Uterus (tissue), 2 donors: ENCODE data around the gene SHROOM2.

Experiments used
- POLR2A ChIP-seq, 2 donors: fragments of 450-650 bp; IDR thresholded peaks; one replicate each; pipeline ENCODE4 v1.6.1; 2016; ENCODE audit warnings: antibody characterized with exemption in 2 of 2, mild to moderate bottlenecking in 1 of 2, moderate library complexity in 1 of 2
- TF ChIP-seq, protein P1 (sequence below), 4 experiments: fragments of 200-600 bp in 2 of 4; fragments of 450-650 bp in 2 of 4; sonication (generic) in 2 of 4; IDR thresholded peaks; one replicate each; pipeline ENCODE4 v1.5.1; 2016 to 2019; ENCODE audit warnings: antibody characterized with exemption in 4 of 4, mild to moderate bottlenecking in 2 of 4, moderate library complexity in 1 of 4

DNA sequence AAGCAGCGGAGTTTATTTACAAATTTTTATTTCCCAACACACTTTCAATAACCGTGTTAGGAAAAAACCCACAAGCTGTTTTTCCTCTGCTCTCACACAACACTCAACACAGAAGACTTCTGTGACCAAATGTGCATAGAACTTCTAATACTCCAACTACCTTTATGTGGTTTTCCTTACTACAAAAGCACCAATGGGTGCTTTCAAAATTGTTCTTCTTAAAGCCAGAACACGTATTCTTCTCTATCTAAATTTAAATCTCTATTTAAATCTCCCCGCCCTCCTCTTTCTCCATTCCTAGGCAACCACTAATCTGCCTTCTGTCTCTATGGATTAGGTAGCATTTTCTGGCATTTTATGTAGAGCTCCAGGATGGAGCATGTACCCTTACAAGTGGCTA is 90.0 kb downstream of the SHROOM2 start:
- TF ChIP-seq, protein P1, sequence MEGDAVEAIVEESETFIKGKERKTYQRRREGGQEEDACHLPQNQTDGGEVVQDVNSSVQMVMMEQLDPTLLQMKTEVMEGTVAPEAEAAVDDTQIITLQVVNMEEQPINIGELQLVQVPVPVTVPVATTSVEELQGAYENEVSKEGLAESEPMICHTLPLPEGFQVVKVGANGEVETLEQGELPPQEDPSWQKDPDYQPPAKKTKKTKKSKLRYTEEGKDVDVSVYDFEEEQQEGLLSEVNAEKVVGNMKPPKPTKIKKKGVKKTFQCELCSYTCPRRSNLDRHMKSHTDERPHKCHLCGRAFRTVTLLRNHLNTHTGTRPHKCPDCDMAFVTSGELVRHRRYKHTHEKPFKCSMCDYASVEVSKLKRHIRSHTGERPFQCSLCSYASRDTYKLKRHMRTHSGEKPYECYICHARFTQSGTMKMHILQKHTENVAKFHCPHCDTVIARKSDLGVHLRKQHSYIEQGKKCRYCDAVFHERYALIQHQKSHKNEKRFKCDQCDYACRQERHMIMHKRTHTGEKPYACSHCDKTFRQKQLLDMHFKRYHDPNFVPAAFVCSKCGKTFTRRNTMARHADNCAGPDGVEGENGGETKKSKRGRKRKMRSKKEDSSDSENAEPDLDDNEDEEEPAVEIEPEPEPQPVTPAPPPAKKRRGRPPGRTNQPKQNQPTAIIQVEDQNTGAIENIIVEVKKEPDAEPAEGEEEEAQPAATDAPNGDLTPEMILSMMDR (IDR thresholded peaks at IDR 0.05), result no peak
- TF ChIP-seq POLR2A (IDR thresholded peaks at IDR 0.05), result no peak
